HG03066 (cell line): ENCODE data around the gene BSPRY.
A peak's percentile ranks its signal among the peaks of the same experiment; 100 is the strongest.
"Not testable (repeated sequence)": the region's sequence is repeated elsewhere in the genome, so short reads cannot be mapped to it uniquely, and the experiment has no call there.

Experiments used
- ATAC-seq: cut with Tn5 transposase; IDR thresholded peaks from one replicate; pipeline ENCODE4 v1.9.1; 2021; ENCODE audit warnings: low read depth; ENCODE audit not compliant: unreplicated experiment

BSPRY gene

GRCh38 chr9:113340011-113340699 lies 9.2 kb upstream of the BSPRY start, which contains the start of gene WDR31:
TSS of gene WDR31 (minus strand) at chr9:113340275. CDS start at chr9:113332022, 8,253 bp downstream.
- ATAC-seq: peak; percentile 97

- no peak for ATAC-seq
These were observed 7.5 kb upstream of the BSPRY start for GRCh38 chr9:113341712-113342410.

- ATAC-seq: no peak
These were observed 5.6 kb upstream of the BSPRY start for GRCh38 chr9:113343732-113344231.

- no peak for ATAC-seq
These were observed 4.2 kb upstream of the BSPRY start for GRCh38 chr9:113345190-113345589.

GRCh38 chr9:113345671-113346070 lies 3.7 kb upstream of the BSPRY start:
- no peak for ATAC-seq

- ATAC-seq: no peak
These were observed 904 bp upstream of the BSPRY start for GRCh38 chr9:113348437-113348836.

GRCh38 chr9:113349066-113349444 lies 286 bp upstream of the BSPRY start:
- no peak for ATAC-seq

GRCh38 chr9:113350107-113350661 lies 843 bp downstream of the BSPRY start:
- ATAC-seq: no peak

- no peak for ATAC-seq
These were observed 1.6 kb downstream of the BSPRY start for GRCh38 chr9:113350937-113351336.

GRCh38 chr9:113352006-113352405 lies 2.7 kb downstream of the BSPRY start:
- ATAC-seq: no peak

- ATAC-seq: no peak
These were observed 3.1 kb downstream of the BSPRY start for GRCh38 chr9:113352411-113352810.

- ATAC-seq: no peak
These were observed 5.8 kb downstream of the BSPRY start for GRCh38 chr9:113355040-113355596.

- no peak for ATAC-seq
These were observed 7.4 kb downstream of the BSPRY start for GRCh38 chr9:113356686-113357292.

GRCh38 chr9:113359385-113359784 lies 10.0 kb downstream of the BSPRY start:
- ATAC-seq: no peak

- no peak for ATAC-seq
These were observed 11.0 kb downstream of the BSPRY start for GRCh38 chr9:113360242-113360842.

- ATAC-seq: no peak
These were observed 12.1 kb downstream of the BSPRY start for GRCh38 chr9:113361304-113362018.

GRCh38 chr9:113363336-113363735 lies 14.0 kb downstream of the BSPRY start:
- ATAC-seq: no peak

GRCh38 chr9:113364951-113365350 lies 15.6 kb downstream of the BSPRY start:
- no peak for ATAC-seq

GRCh38 chr9:113365652-113366051 lies 16.3 kb downstream of the BSPRY start:
- ATAC-seq: not testable (repeated sequence)
